GM12878 (cell line): ENCODE measurements around the gene HADHA. TPM values are rescaled to one million over a fixed set of nuclear protein-coding genes. Genes with fewer than 3 reads are reported as not detected.

Source experiments
- BACH1 ChIP-seq: fragments of 450-650 bp; IDR thresholded peaks from 2 replicates; pipeline ENCODE4 v1.6.1; 2017; ENCODE audit warnings: mild to moderate bottlenecking, borderline replicate concordance
- EED ChIP-seq: sonication (generic); IDR thresholded peaks from 2 replicates; pipeline ENCODE4 v1.6.1; 2016; ENCODE audit warnings: antibody characterized with exemption, low read depth
- JUND ChIP-seq: IDR thresholded peaks from 2 replicates; pipeline ENCODE4 v1.6.1; 2012; ENCODE audit warnings: low read depth, mild to moderate bottlenecking, low read length, improper control_type of control experiment, moderate library complexity
- KDM1A ChIP-seq: fragments of 200-600 bp; sonication (generic); IDR thresholded peaks from 2 replicates; pipeline ENCODE4 v1.6.1; 2016; ENCODE audit warnings: borderline replicate concordance
- MEF2A ChIP-seq: IDR thresholded peaks from 2 replicates; pipeline ENCODE4 v1.6.1; 2011; ENCODE audit warnings: low read depth, mild to moderate bottlenecking, low read length, moderate library complexity; ENCODE audit not compliant: insufficient read depth
- NR2C1 ChIP-seq: fragments of 450-650 bp; IDR thresholded peaks from 2 replicates; pipeline ENCODE4 v1.6.1; 2017; ENCODE audit warnings: antibody characterized with exemption, mild to moderate bottlenecking, moderate library complexity
- NRF1 ChIP-seq: conservative IDR thresholded peaks from 2 replicates; pipeline ENCODE4 v1.6.1; 2011; ENCODE audit warnings: mild to moderate bottlenecking, low read depth, low read length, improper control_type of control experiment
- PAX8 ChIP-seq: fragments of 450-650 bp; IDR thresholded peaks from 2 replicates; pipeline ENCODE4 v1.6.1; 2017; ENCODE audit warnings: mild to moderate bottlenecking, moderate library complexity
- POLR2A ChIP-seq: IDR thresholded peaks from 2 replicates; pipeline ENCODE4 v1.6.1; 2011; ENCODE audit warnings: low read depth, mild to moderate bottlenecking, low read length
- RBBP5 ChIP-seq: fragments of 200-600 bp; sonication (generic); conservative IDR thresholded peaks from 2 replicates; pipeline ENCODE4 v1.6.1; 2016
- RELA ChIP-seq: fragments of 450-650 bp; IDR thresholded peaks from 2 replicates; pipeline ENCODE4 v1.8.0; 2014; ENCODE audit warnings: borderline replicate concordance; ENCODE audit not compliant: partially characterized antibody
- RFX5 ChIP-seq: IDR thresholded peaks from 2 replicates; pipeline ENCODE4 v1.6.1; 2011; ENCODE audit warnings: low read depth, low read length, improper control_type of control experiment
- SMARCA5 ChIP-seq: fragments of 450-650 bp; IDR thresholded peaks from 2 replicates; pipeline ENCODE4 v1.6.1; 2017; ENCODE audit warnings: mild to moderate bottlenecking
- SRF ChIP-seq, 2 experiments: IDR thresholded peaks; 2 replicates each; pipeline ENCODE4 v1.6.1; 2011; ENCODE audit warnings: low read depth in 2 of 2, low read length in 2 of 2, mild to moderate bottlenecking in 1 of 2, moderate library complexity in 1 of 2
- YBX1 ChIP-seq: fragments of 450-650 bp; IDR thresholded peaks from 2 replicates; pipeline ENCODE4 v1.6.1; 2016; ENCODE audit warnings: antibody characterized with exemption
- ZZZ3 ChIP-seq: IDR thresholded peaks from 2 replicates; pipeline ENCODE4 v1.6.1; 2011; ENCODE audit warnings: low read depth; ENCODE audit not compliant: control insufficient read depth, insufficient read length
- polyA plus RNA-seq, 11 experiments: library from polyadenylated mRNA; depleted of rRNA in 4 of 11; unstranded in 6 of 11; stranded (reverse) in 5 of 11; fragments of >200 nt; fragmentation: Nextera tagmentation in 4 of 11; fragmentation: Illumina TruSeq in 1 of 11; extraction: Ambion mirVana in 4 of 11; extraction: Trizol in 1 of 11; gene quantifications; 1 replicate in 1 of 11; 2 replicates in 10 of 11; pipeline versions ENCODE4 v1.2.1 to v1.2.3, GENCODE V29; 2011 to 2016; ENCODE audit warnings: inconsistent platforms in 2 of 11, missing spikeins in 2 of 11, low read depth in 1 of 11
- total RNA-seq, 4 experiments: library from RNA; depleted of rRNA in 3 of 4; stranded (reverse); fragments of >200 nt in 3 of 4; fragmentation: Illumina TruSeq in 1 of 4; extraction: Trizol in 1 of 4; gene quantifications; 2 replicates each; pipeline versions ENCODE4 v1.2.1 to v1.2.3, GENCODE V29; 2013 to 2021
- TF ChIP-seq, protein P1 (sequence below): fragments of 450-650 bp; IDR thresholded peaks from 2 replicates; pipeline ENCODE4 v1.6.1; 2017; ENCODE audit warnings: mild to moderate bottlenecking, moderate library complexity
- TF ChIP-seq, protein P2 (sequence below): IDR thresholded peaks from 2 replicates; pipeline ENCODE4 v1.6.1; 2012; ENCODE audit warnings: low read length, inconsistent platforms
- TF ChIP-seq, protein P3 (sequence below): IDR thresholded peaks from 2 replicates; pipeline ENCODE4 v1.6.1; 2011; ENCODE audit warnings: low read depth, low read length, improper control_type of control experiment, borderline replicate concordance
- TF ChIP-seq, protein P4 (sequence below): fragments of 450-650 bp; IDR thresholded peaks from 2 replicates; pipeline ENCODE4 v1.6.1; 2017; ENCODE audit warnings: mild to moderate bottlenecking

HADHA gene
- total and polyA plus RNA-seq, 10 of the 15 experiments (the other 5 are each of a cell fraction or from before 2014, with no cell fraction given): 109 to 207 (median 165) TPM

DNA sequence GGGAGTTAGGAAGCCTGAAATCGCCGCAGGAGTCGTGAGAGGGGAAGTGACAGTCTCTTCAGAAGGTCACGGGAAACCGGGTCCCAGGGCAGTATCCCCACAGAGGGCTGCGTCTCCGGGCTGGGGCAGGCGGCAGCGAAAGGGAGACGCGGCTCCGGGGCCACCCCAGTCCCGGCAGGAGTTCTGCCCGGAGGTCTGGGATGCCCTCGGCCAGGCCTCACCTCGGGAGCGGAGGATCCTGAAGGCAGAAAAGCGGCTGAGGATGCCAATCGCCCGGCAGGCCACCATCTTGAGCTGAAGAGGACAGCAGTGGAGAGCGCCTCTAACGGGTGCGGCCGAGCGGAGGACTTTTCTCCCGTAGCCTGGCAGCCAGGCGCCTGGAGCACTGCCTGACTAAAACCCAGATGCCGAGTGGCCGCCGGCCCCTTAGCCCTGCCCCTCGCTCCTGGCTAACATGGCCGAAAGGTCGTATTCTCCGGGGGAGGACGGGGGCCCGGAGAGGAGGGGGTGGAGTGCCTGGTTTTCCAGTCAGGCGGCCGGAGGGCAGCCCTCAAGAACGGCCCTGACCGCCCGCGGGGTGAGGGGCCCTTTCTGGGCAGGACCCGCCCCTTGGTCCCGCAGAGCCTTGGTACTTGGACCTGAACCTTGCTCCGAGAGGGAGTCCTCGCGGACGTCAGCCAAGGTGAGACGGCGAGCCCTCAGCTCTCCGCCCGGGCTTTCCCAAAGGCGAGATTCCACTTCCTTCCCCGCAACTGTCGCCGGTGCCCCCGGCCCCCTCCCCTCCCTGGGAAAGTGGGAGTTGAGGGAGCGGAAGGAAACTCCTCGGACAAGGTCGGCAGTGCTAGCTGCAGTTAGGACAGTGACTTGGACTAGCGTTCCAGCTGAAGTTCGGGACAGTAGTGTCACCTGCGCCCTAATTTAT is at the start of gene HADHA, which contains the start of gene HADHB (continued):
- TF ChIP-seq, protein P1, sequence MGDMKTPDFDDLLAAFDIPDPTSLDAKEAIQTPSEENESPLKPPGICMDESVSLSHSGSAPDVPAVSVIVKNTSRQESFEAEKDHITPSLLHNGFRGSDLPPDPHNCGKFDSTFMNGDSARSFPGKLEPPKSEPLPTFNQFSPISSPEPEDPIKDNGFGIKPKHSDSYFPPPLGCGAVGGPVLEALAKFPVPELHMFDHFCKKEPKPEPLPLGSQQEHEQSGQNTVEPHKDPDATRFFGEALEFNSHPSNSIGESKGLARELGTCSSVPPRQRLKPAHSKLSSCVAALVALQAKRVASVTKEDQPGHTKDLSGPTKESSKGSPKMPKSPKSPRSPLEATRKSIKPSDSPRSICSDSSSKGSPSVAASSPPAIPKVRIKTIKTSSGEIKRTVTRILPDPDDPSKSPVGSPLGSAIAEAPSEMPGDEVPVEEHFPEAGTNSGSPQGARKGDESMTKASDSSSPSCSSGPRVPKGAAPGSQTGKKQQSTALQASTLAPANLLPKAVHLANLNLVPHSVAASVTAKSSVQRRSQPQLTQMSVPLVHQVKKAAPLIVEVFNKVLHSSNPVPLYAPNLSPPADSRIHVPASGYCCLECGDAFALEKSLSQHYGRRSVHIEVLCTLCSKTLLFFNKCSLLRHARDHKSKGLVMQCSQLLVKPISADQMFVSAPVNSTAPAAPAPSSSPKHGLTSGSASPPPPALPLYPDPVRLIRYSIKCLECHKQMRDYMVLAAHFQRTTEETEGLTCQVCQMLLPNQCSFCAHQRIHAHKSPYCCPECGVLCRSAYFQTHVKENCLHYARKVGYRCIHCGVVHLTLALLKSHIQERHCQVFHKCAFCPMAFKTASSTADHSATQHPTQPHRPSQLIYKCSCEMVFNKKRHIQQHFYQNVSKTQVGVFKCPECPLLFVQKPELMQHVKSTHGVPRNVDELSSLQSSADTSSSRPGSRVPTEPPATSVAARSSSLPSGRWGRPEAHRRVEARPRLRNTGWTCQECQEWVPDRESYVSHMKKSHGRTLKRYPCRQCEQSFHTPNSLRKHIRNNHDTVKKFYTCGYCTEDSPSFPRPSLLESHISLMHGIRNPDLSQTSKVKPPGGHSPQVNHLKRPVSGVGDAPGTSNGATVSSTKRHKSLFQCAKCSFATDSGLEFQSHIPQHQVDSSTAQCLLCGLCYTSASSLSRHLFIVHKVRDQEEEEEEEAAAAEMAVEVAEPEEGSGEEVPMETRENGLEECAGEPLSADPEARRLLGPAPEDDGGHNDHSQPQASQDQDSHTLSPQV: peak; percentile 99
- TF ChIP-seq YBX1: no peak
- no peak for TF ChIP-seq RBBP5
- peak; percentile 71 for TF ChIP-seq RELA
- peak; percentile 86 for TF ChIP-seq NR2C1
- no peak for TF ChIP-seq RFX5
- no peak for TF ChIP-seq ZZZ3
- no peak for TF ChIP-seq PAX8
- TF ChIP-seq, protein P2, sequence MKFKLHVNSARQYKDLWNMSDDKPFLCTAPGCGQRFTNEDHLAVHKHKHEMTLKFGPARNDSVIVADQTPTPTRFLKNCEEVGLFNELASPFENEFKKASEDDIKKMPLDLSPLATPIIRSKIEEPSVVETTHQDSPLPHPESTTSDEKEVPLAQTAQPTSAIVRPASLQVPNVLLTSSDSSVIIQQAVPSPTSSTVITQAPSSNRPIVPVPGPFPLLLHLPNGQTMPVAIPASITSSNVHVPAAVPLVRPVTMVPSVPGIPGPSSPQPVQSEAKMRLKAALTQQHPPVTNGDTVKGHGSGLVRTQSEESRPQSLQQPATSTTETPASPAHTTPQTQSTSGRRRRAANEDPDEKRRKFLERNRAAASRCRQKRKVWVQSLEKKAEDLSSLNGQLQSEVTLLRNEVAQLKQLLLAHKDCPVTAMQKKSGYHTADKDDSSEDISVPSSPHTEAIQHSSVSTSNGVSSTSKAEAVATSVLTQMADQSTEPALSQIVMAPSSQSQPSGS: no peak
- TF ChIP-seq, protein P3, sequence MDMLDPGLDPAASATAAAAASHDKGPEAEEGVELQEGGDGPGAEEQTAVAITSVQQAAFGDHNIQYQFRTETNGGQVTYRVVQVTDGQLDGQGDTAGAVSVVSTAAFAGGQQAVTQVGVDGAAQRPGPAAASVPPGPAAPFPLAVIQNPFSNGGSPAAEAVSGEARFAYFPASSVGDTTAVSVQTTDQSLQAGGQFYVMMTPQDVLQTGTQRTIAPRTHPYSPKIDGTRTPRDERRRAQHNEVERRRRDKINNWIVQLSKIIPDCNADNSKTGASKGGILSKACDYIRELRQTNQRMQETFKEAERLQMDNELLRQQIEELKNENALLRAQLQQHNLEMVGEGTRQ: no peak
- no peak; the same call in 1 of the 2 replicates for TF ChIP-seq SMARCA5
- no peak; the same call in 1 of the 2 replicates for TF ChIP-seq MEF2A
- 0 out of 4 replicates have a peak, but pooled peaks of 1 of the 2 experiments have one; percentile 7 for TF ChIP-seq SRF (IDR thresholded peaks at IDR 0.05; ENCODE audit: low read depth in 2 of 2, low read length in 2 of 2)
- no peak for TF ChIP-seq JUND
- TF ChIP-seq NRF1: no peak
- TF ChIP-seq, protein P4, sequence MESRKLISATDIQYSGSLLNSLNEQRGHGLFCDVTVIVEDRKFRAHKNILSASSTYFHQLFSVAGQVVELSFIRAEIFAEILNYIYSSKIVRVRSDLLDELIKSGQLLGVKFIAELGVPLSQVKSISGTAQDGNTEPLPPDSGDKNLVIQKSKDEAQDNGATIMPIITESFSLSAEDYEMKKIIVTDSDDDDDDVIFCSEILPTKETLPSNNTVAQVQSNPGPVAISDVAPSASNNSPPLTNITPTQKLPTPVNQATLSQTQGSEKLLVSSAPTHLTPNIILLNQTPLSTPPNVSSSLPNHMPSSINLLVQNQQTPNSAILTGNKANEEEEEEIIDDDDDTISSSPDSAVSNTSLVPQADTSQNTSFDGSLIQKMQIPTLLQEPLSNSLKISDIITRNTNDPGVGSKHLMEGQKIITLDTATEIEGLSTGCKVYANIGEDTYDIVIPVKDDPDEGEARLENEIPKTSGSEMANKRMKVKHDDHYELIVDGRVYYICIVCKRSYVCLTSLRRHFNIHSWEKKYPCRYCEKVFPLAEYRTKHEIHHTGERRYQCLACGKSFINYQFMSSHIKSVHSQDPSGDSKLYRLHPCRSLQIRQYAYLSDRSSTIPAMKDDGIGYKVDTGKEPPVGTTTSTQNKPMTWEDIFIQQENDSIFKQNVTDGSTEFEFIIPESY: peak; percentile 96
- TF ChIP-seq POLR2A: peak; percentile 89
- TF ChIP-seq BACH1: no peak; the same call in 1 of the 2 replicates
- TF ChIP-seq EED: peak; percentile 17
- TF ChIP-seq KDM1A: no peak
